Nephron progenitor cell (in vitro differentiated cells): ENCODE measurements around the gene HTT.
A peak's percentile ranks its signal among the peaks of the same experiment; 100 is the strongest.

Experiments
- DNase-seq: peaks from one replicate; pipeline ENCODE4 v3.0.0; 2021
- H3K27ac Mint-ChIP-seq: 2 replicates; pipeline ENCODE4 v1.8.0; 2021; ENCODE audit warnings: mild to moderate bottlenecking, moderate library complexity, mixed read lengths
- H3K27me3 Mint-ChIP-seq: 2 replicates; pipeline ENCODE4 v1.8.0; 2021; ENCODE audit warnings: mild to moderate bottlenecking, low read depth, mixed read lengths; ENCODE audit not compliant: poor library complexity
- H3K36me3 Mint-ChIP-seq: 2 replicates; pipeline ENCODE4 v1.8.0; 2021; ENCODE audit warnings: low read depth, mixed read lengths
- H3K4me1 Mint-ChIP-seq: 2 replicates; pipeline ENCODE4 v1.8.0; 2021; ENCODE audit warnings: mixed read lengths
- H3K4me3 Mint-ChIP-seq: 2 replicates; pipeline ENCODE4 v1.8.0; 2021; ENCODE audit warnings: mild to moderate bottlenecking, moderate library complexity, mixed read lengths
- H3K9me3 Mint-ChIP-seq: 2 replicates; pipeline ENCODE4 v1.8.0; 2021; ENCODE audit warnings: mild to moderate bottlenecking, moderate library complexity, mixed read lengths
- CTCF ChIP-seq: fragments of 200-600 bp; sonication (generic); IDR thresholded peaks from 2 replicates; pipeline ENCODE4 v1.5.0; 2021; ENCODE audit warnings: antibody characterized with exemption

HTT gene

GRCh38 chr4:3235581-3235980 lies 161.1 kb downstream of the HTT start:
- DNase-seq, result no peak
- no peak overlapping the region for H3K4me3 Mint-ChIP-seq
- H3K27ac Mint-ChIP-seq, result no peak overlapping the region
- H3K4me1 Mint-ChIP-seq, result peaks cover 23% of the 10 kb centered on the region
- TF ChIP-seq CTCF, result no peak
- no peaks in the 10 kb centered on the region for H3K9me3 Mint-ChIP-seq
- H3K27me3 Mint-ChIP-seq, result no peaks in the 10 kb centered on the region
- peaks cover 34% of the 10 kb centered on the region for H3K36me3 Mint-ChIP-seq

- H3K27ac Mint-ChIP-seq, result no peak overlapping the region
- no peak overlapping the region for H3K4me3 Mint-ChIP-seq
- H3K36me3 Mint-ChIP-seq, result peaks cover 33% of the 10 kb centered on the region
- H3K4me1 Mint-ChIP-seq, result peaks cover 26% of the 10 kb centered on the region
- no peak for TF ChIP-seq CTCF
- peaks cover under 1% of the 10 kb centered on the region for H3K27me3 Mint-ChIP-seq
- no peak for DNase-seq
- no peaks in the 10 kb centered on the region for H3K9me3 Mint-ChIP-seq
Measured at GRCh38 chr4:3236326-3236878, 161.9 kb downstream of the HTT start.

GRCh38 chr4:3237266-3237665 lies 162.8 kb downstream of the HTT start:
- Mint-ChIP-seq H3K27ac (peak overlapping the region; percentile 72), H3K4me1 (peaks cover 35% of the 10 kb centered on the region), H3K27me3 (peaks cover 4% of the 10 kb centered on the region), H3K9me3 (no peaks in the 10 kb centered on the region), H3K4me3 (no peak overlapping the region), H3K36me3 (peaks cover 35% of the 10 kb centered on the region)
- DNase-seq, result no peak
- TF ChIP-seq CTCF, result no peak

GRCh38 chr4:3237712-3238560 lies 163.5 kb downstream of the HTT start:
- no peak for TF ChIP-seq CTCF
- H3K4me1 Mint-ChIP-seq, result peaks cover 41% of the 10 kb centered on the region
- H3K27ac Mint-ChIP-seq, result peak overlapping the region; percentile 72
- H3K4me3 Mint-ChIP-seq, result no peak overlapping the region
- peaks cover 42% of the 10 kb centered on the region for H3K36me3 Mint-ChIP-seq
- DNase-seq, result no peak
- peaks cover 4% of the 10 kb centered on the region for H3K27me3 Mint-ChIP-seq
- H3K9me3 Mint-ChIP-seq, result no peaks in the 10 kb centered on the region

GRCh38 chr4:3238721-3239120 lies 164.2 kb downstream of the HTT start:
- peaks cover 47% of the 10 kb centered on the region for H3K4me1 Mint-ChIP-seq
- no peak overlapping the region for H3K4me3 Mint-ChIP-seq
- H3K36me3 Mint-ChIP-seq, result peaks cover 39% of the 10 kb centered on the region
- peak overlapping the region; percentile 48 for H3K27ac Mint-ChIP-seq
- no peak for TF ChIP-seq CTCF
- no peak for DNase-seq
- no peaks in the 10 kb centered on the region for H3K9me3 Mint-ChIP-seq
- H3K27me3 Mint-ChIP-seq, result peaks cover 4% of the 10 kb centered on the region
